SU-DHL-6 (cell line): ENCODE data around the gene FLRT3.

Experiments
- EZH2phosphoT487 ChIP-seq: fragments of 200-600 bp; sonication (generic), shearing (Covaris generic); conservative IDR thresholded peaks from 2 replicates; pipeline ENCODE4 v1.6.1; 2018; ENCODE audit warnings: mild to moderate bottlenecking, antibody characterized with exemption, low read length, moderate library complexity, mixed read lengths
- TF ChIP-seq, protein P1 (sequence below): fragments of 200-600 bp; sonication (generic); IDR thresholded peaks from one replicate; pipeline ENCODE4 v1.5.1; 2017; ENCODE audit warnings: antibody characterized with exemption, mild to moderate bottlenecking, low read length, moderate library complexity; ENCODE audit not compliant: insufficient read depth, poor library complexity, severe bottlenecking

DNA sequence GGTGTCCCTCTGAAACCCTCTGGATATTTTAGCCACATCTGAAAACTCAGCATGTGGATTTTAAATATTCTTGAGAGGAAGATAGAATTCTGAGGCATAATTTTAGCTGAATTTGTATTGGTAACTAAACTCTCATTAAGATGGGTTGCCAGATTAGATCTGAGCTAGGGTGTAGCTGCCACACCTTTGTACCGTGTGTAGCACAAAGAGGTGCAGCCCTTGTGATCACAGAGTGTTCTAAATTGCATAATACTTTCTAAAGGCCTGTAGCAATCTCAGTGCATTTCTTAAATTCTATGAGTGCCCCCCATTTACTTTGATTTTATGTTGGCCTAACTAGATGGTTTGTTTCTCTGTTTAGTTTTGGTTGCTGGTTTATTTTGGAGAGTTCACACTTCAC lies 53.0 kb downstream of the FLRT3 start:
- TF ChIP-seq EZH2phosphoT487: no peak
- TF ChIP-seq, protein P1, sequence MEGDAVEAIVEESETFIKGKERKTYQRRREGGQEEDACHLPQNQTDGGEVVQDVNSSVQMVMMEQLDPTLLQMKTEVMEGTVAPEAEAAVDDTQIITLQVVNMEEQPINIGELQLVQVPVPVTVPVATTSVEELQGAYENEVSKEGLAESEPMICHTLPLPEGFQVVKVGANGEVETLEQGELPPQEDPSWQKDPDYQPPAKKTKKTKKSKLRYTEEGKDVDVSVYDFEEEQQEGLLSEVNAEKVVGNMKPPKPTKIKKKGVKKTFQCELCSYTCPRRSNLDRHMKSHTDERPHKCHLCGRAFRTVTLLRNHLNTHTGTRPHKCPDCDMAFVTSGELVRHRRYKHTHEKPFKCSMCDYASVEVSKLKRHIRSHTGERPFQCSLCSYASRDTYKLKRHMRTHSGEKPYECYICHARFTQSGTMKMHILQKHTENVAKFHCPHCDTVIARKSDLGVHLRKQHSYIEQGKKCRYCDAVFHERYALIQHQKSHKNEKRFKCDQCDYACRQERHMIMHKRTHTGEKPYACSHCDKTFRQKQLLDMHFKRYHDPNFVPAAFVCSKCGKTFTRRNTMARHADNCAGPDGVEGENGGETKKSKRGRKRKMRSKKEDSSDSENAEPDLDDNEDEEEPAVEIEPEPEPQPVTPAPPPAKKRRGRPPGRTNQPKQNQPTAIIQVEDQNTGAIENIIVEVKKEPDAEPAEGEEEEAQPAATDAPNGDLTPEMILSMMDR: no peak
